Raji (cell line): ENCODE data around the gene TFEB.

ENCODE experiments used
- POLR2A ChIP-seq: IDR thresholded peaks from 2 replicates; pipeline ENCODE4 v1.6.1; 2011; ENCODE audit warnings: low read depth, low read length, control low read depth; ENCODE audit not compliant: insufficient read depth

TFEB gene

GRCh38 chr6:41770381-41771057 lies 35.1 kb upstream of the TFEB start:
- TF ChIP-seq POLR2A: no peak

GRCh38 chr6:41769376-41769775 lies 34.0 kb upstream of the TFEB start:
- no peak for TF ChIP-seq POLR2A

- TF ChIP-seq POLR2A: no peak
These were observed 33.3 kb upstream of the TFEB start for GRCh38 chr6:41768545-41769308.

- no peak for TF ChIP-seq POLR2A
These were observed 31.9 kb upstream of the TFEB start for GRCh38 chr6:41767112-41767833.

- TF ChIP-seq POLR2A: no peak
These were observed 28.1 kb upstream of the TFEB start for GRCh38 chr6:41763470-41763869.

- no peak for TF ChIP-seq POLR2A
These were observed 24.6 kb upstream of the TFEB start for GRCh38 chr6:41759905-41760579.

- no peak for TF ChIP-seq POLR2A
These were observed 23.9 kb upstream of the TFEB start for GRCh38 chr6:41759106-41759904.

GRCh38 chr6:41758641-41759035 lies 23.2 kb upstream of the TFEB start:
- no peak for TF ChIP-seq POLR2A

- TF ChIP-seq POLR2A: no peak
These were observed 22.7 kb upstream of the TFEB start for GRCh38 chr6:41757931-41758640.

- no peak for TF ChIP-seq POLR2A
These were observed 21.9 kb upstream of the TFEB start for GRCh38 chr6:41757271-41757670.

- no peak for TF ChIP-seq POLR2A
These were observed 20.9 kb upstream of the TFEB start for GRCh38 chr6:41756354-41756753.

GRCh38 chr6:41755895-41756294 lies 20.5 kb upstream of the TFEB start:
- TF ChIP-seq POLR2A: no peak

- TF ChIP-seq POLR2A: no peak
These were observed 15.0 kb upstream of the TFEB start for GRCh38 chr6:41750374-41750773.

GRCh38 chr6:41748542-41748941 lies 13.1 kb upstream of the TFEB start:
- TF ChIP-seq POLR2A: no peak
